Left kidney (tissue), 2 donors: ENCODE results near the gene PARP14. TPM values are rescaled to one million over a fixed set of nuclear protein-coding genes. Genes with fewer than 3 reads are reported as not detected.
"Not testable (repeated sequence)": the region's sequence is repeated elsewhere in the genome, so short reads cannot be mapped to it uniquely, and the experiment has no call there.

Experiments
- DNase-seq: peaks from one replicate; pipeline ENCODE4 v3.0.0-alpha.2; 2013
- polyA plus RNA-seq: library from polyadenylated mRNA; unstranded; fragments of 120-200 nt; gene quantifications from one replicate; pipeline ENCODE4 v1.2.1, GENCODE V29; 2013; ENCODE audit not compliant: insufficient read length

PARP14 gene
- polyA plus RNA-seq, 1 donor, result 30.4 TPM

DNA sequence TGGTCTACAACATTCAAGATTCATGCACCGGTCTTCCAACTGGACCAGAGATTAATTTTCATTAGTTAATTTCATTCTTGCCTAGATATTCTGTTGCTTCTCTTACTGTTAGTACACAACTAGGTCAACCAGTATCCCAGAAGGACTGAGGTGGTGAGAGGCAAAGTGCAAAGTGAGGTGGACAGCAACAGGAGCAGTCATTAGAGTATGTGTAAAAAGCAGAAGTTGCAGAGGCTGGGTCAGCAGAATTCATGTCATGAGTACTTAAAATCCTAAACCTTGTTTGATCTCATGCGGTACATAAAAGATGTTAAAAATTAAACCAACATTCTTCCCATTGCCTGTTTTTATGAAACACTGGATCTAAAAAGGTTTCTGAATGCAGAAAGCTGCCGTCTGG lies 46.7 kb downstream of the PARP14 start:
- peak; percentile 1 for DNase-seq

- DNase-seq, result no peak
Measured at GRCh38 chr3:122727766-122728165, 47.1 kb downstream of the PARP14 start.

DNA sequence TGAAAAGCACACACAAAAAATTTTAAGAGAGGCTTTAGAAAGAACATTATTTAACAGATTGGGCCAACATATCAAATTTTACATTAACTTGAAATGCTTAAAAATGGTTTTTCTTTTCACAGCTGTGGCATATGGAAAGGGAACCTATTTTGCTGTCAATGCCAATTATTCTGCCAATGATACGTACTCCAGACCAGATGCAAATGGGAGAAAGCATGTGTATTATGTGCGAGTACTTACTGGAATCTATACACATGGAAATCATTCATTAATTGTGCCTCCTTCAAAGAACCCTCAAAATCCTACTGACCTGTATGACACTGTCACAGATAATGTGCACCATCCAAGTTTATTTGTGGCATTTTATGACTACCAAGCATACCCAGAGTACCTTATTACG lies 47.5 kb downstream of the PARP14 start:
- DNase-seq, result no peak

- no peak for DNase-seq
Measured at GRCh38 chr3:122728756-122729514, 48.3 kb downstream of the PARP14 start.

DNA sequence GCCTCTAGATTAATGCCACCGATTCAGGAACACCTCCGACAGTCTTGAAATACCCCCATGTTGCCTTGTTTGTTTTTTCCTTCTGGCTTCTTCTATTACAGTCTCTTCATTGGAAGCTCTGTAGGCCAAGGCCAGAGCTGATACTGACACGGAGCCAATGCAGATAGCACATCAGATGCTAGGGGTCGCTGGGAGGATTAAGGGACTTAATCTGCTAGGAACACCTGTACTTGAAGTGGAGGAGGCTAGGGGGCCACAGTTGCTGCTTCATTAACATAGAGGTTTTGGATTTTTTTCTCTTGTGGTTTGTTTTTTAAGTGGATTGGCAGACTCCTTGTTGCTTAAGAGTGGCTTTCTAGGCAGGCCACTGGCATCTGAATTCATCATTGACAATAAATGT lies 49.6 kb downstream of the PARP14 start:
- DNase-seq, result no peak

DNA sequence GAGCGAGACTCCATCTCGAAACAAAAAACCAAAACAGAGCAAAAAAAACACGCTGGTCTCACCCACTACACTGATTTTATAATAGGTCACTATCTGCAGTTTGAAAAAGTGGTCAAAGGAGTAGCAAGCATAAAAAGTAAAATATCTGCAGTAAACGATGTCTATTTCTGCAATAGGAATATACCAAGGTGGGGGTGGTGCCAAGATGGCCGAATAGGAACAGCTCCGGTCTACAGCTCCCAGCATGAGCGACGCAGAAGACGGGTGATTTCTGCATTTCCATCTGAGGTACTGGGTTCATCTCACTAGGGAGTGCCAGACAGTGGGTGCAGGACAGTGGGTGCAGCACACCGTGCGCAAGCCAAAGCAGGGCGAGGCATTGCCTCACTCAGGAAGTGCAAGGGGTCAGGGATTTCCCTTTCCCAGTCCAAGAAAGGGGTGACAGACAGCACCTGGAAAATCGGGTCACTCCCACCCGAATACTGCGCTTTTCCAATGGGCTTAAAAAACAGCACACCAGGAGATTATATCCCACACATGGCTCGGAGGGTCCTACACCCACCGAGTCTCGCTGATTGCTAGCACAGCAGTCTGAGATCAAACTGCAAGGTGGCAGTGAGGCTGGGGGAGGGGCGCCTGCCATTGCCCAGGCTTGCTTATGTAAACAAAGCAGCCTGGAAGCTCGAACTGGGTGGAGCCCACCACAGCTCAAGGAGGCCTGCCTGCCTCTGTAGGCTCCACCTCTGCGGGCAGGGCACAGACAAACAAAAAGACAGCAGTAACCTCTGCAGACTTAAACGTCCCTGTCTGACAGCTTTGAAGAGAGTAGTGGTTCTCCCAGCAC lies 52.3 kb downstream of the PARP14 start:
- not testable (repeated sequence) for DNase-seq

DNA sequence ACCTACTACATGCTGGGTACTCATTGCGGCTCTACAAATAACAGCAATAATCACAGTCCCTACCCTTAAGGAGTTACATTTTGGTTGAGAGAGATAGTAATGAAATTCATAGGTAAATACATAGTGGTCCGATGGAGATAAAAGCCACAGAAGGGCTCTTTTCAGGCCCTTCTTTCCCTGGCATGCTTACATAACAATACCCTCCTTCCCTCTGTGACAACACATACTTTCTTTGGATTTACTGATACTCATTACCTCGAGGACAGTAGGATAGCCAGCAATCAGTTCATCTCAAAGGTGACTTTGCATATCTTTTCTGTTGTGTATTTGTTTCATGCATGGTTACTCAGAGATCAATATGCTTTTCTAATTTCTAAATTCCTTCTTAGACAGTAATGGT lies 58.5 kb downstream of the PARP14 start:
- DNase-seq, result no peak

GRCh38 chr3:122742234-122742633 lies 61.6 kb downstream of the PARP14 start:
- no peak for DNase-seq

GRCh38 chr3:122743581-122744120 lies 63.0 kb downstream of the PARP14 start:
- no peak for DNase-seq

DNA sequence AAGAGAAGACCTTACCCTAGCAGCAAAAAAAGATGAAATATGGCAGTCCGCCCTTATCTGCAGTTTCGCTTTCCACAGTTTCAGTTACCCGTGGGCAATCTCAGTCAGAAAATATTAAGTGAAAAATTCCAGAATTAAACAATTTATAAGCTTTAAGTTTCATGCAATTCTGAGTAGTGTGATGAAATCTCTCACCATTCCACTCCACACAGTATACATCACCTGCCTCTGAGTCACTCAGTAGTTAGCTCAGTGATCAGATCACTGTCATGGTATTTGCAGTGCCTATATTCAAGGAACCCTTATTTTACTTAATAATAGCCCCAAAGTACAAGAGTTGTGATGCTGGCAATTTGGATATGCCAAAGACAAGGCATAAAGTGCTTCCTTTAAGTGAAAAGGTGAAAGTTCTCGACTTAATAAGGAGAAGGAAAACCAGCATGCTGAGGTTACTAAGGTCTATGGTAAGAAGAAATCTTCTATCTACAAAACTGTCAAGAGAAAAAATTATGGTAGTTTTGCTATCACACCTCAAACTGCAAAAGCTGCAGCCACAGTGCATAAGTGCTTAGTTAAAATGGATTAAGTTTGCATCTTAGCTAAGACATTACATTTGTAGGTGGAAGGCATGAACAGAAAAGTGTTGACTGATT lies 64.9 kb downstream of the PARP14 start:
- no peak for DNase-seq

GRCh38 chr3:122747295-122747694 lies 66.7 kb downstream of the PARP14 start:
- DNase-seq, result not testable (repeated sequence)

DNA sequence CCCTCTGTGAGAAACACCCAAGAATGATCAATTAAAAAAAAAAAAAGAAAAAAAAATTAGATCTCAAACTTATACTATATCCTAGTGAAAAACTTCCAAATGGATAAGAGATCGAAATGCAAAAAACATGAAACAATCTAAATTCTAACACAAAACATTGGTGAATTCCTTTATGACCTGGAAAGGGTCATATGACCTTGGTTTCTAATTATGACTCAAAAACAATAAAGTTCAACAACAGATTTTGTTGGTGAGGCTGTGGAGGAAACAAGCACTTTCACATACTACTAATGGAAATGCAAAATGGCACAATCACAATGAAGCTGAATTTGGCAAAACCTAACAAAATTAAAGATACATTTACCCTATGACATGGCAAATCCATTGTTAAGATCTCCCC lies 67.7 kb downstream of the PARP14 start:
- no peak for DNase-seq

- peak; percentile 10 for DNase-seq
Measured at GRCh38 chr3:122754929-122755328, 74.3 kb downstream of the PARP14 start.

DNA sequence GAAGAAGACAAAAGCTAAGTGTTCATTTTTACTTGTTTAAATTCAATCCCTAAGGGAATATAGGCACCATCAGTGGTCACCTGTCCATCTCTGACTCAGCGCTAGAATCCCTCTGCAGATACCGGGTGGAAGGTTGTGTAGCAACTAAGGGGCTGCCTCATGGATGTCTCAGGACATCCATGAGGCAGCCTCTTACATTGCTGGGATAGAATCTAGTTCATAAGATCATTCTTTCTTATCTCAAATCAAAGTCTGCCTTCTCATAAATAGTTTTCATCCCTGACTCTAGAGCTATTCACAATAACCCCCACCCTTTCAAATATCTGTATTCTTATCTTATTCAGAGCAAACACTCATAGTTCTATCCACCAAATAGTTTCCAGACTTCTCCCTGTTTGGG lies 74.9 kb downstream of the PARP14 start:
- no peak for DNase-seq

DNA sequence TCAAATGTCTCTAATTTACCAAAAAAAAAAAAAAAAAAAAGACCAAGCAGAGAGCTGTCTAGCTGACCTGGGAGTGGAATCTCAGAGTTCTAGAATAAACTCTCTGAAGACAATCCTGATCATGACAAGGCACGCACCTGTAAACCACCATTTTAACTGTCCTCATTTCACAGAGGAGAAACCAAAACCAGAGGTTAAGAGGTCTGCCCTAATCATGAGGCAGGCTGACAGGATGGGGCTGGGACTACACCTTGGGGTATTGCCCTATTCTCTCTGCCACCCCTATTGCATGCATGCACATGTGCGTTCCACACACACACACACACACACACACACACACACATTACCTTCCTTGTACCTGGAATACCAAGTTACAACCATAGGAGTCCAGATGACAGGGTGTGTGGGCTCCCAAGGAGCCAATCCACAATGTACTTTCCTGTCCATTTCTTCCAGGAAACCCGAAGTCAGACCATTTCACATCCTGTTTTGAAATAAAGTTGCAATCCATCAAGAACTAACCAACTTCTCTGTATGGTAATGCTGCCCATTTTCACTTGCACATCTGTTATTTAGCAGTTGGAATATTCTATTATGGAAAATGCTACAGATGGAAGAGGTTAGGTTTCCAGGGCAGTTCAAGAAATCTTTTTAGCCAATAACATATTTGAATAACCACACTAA lies 78.4 kb downstream of the PARP14 start:
- no peak for DNase-seq

DNA sequence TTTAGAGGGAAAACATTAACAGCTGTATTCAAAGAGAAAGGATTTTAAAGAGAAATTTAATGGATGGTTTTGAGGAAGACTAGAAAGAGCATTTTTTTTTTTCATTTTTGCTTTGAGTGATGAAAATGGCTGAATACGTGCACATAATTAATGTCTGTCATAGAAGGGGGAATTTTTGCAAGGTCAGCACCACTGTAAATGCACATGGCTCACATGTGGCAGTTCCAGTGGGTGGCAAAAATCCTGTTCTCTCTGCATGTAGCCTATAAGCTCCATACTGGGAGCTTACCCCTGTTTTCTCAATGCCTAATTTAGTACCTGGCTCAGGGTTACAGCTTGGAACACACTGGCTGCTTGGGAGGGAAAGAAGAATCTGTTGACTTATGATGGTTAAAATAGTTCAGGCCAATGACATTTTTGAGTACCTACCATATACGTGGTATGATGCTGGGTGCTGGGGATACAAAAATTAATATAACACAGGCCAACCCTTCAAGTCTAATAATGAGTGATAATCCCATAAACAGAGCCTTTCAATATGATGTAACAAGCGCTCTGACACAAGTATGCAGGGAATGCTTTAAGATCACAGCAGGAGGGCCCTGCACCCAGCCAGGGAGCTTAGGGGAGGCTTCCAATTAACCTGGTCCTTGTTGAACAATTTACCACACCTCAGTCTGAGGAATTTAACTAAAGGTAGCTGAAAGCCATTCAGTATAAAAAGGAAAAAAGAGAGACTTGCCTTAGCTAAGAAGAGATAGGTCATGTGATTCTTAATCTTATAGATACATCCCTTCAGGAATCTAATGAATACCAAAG lies 80.0 kb downstream of the PARP14 start:
- DNase-seq, result no peak

GRCh38 chr3:122766430-122766829 lies 85.8 kb downstream of the PARP14 start:
- DNase-seq, result no peak

DNA sequence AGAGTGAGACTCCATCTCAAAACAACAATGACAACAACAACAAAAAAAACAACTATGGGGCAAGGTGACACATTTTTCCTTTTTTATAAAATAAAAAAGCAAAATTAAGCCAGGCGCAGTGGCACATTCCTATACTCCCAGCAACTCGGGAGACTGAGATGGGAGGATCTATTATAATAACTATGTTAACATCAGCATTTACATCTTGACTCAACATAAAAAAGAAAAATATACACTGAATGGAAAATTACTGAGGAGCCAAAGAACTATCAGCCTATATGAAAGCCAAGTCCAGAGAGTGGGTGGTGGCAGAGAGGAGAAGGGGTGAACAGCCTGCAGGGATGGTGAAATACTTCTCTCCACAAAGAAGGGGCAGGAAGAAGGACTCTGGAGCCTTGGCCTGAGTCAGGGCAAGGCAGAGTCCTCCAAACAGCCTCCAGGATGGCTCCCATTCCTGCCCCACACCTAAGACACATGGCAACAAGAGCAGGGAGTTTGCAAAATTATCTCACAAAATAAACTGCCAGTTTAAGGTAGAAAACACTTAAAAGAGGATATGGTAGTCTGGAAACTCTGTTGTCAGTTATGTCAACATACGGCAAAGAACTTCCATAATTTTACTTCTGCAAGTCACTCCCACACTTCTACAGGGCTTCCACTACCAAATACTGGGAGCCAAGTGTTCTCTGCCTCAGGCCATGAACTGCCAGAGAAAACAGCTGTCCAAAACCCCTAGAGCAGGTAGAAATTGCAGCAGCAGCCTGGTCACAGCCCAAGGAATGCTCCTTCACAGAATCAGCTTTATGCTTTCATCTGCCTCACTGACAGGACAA lies 87.1 kb downstream of the PARP14 start:
- DNase-seq, result no peak

GRCh38 chr3:122770521-122771202 lies 90.0 kb downstream of the PARP14 start:
- DNase-seq, result no peak

- no peak for DNase-seq
Measured at GRCh38 chr3:122772827-122773226, 92.2 kb downstream of the PARP14 start.
